ENCODE data around the gene FAM174A.
"Not testable (repeated sequence)": the region's sequence is repeated elsewhere in the genome, so short reads cannot be mapped to it uniquely, and the experiment has no call there.

Gene FAM174A

DNA sequence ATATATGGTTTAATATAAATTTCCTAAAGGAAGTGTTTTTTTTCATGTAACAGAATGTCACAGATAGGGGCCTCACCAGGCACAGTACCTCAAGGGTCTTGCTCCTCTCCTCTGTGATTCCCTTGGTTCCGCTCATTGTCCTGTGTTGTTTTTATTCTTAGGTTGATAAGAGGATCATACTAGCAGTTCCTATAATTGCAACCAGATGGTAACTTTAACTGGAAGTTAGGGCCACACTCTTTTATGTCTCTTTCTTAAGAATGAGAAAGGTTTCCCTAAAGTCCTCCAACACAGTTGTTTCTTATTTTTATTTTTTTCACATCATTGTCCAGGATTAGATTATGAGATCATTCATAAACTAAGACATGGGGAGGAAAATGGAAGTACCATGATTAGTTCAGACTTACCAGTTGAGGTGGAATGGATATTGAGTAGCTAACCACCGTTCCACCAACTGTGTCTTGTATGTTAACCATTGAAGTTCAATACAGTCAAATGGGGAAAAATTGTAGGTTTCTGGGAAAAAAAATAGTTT, 41.1 kb downstream of the FAM174A start:
- DNase-seq (ENCODE audit: low read depth) = no peak

- DNase-seq (ENCODE audit: low read depth) = no peak
Measured at GRCh38 chr5:100577506-100577905, 42.3 kb downstream of the FAM174A start.

DNA sequence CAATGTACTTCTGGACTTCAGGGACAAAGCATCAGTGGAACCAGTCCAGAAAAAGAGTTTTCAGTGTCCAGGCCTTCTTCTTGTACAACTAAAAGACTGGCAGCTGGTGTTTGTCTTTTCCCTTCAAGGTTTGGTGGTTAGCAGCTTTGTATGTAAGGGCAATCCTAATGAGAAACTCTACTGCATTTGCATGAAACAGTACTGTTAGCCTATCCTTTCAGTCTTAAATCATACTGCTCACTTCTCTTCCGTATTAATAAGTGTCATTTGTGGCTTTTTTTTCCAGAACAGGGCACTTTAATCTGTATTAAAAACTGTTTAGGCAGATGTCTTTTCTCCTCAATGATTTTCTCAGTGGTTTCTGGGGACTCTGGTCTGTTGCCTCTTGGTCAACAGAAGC, 48.9 kb downstream of the FAM174A start:
- DNase-seq (ENCODE audit: low read depth) = no peak

GRCh38 chr5:100584889-100585288, 49.7 kb downstream of the FAM174A start:
- no peak for DNase-seq (ENCODE audit: low read depth)

DNA sequence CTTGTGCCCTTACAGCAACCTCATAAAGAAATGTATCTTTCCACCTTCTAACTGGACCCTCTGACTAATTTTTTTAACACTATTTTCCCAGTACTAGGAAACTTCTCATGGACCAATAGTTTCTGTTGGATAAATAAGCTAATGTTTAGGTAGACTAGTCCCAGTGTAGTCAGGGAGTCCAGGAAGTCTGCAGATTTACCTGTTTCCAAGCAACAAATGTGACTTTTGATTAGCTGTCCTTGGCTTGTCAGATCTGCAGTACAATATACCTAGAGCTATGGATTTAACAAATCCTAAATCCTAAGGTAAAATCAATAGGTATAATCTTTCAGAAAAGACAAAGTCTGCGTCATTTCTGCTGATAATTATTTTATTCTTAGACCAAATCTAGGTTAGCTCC, 55.7 kb downstream of the FAM174A start:
- DNase-seq (ENCODE audit: low read depth) = no peak

DNA sequence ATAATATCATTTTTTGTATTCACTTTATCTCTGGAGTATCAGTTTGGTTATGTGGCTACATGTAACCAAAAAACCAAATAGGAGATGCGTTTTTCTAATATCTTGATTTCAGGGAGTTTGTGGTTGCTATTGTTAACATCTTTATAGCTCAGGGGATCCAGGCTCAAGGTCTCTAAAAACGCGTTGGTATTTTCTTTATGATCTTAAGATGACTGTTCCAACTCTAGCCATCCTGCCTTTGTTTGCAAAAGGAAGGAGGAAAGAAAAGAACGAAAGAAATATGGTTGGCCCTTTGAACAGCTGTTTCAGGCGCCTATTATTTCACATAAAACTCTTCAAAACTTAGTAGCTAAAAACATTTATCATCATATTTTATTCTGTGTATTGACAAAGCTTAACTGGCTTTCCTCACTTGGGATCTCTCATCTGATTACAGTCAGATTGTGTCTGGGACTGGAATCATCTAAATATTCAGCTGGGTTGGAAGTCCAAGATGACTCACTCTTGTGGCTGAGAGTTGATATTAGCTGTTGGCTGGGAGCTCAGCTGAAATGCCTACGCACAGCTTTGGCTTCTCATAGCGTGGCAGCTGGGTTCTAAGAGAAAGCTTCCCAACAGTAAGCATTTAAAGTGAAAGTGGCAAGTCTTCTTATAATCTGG, 60.1 kb downstream of the FAM174A start:
- DNase-seq (ENCODE audit: low read depth) = no peak

GRCh38 chr5:100595812-100596173, 60.6 kb downstream of the FAM174A start:
- no peak for DNase-seq (ENCODE audit: low read depth)

DNA sequence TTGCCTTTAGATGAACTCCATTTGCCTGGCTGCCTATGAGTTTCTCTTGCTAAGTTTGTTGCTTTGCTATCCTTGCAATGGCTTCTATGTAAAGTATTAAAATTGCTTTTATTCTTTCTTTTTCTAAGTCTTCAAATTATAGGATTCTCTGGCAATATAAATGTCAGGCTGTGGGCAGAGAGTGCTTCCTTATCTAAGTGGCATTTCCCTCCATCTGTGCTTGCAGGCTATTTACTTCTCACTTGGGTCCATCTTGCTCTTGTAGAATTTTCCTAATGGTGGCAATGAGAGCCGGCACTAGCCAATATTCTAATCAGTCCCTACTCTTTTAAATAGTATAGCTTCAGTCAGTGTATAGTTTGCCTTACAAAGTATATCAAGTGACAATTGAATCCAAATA, 63.3 kb downstream of the FAM174A start:
- no peak for DNase-seq (ENCODE audit: low read depth)

- DNase-seq (ENCODE audit: low read depth) = no peak
Measured at GRCh38 chr5:100600298-100600994, 65.3 kb downstream of the FAM174A start.

DNA sequence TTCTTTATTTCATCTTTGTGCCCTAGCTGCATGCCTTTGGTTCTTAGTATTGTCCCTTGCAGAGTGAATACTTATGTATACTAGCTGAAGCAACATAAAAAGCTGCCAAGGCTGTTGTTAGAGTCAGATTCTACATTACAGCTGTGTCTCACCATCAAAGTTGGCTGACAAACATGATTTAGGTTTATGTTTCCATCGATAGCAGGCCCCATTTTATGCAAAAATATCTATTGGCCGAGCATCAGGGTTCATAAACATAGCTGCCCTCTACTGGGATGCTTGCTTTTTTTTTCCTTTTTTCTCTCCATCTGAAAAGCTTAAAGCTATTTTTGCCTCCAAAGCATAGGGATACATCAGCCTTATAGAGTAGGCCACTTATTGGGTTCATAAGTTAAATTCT, 68.0 kb downstream of the FAM174A start:
- DNase-seq (ENCODE audit: low read depth) = no peak

GRCh38 chr5:100604021-100604420, 68.8 kb downstream of the FAM174A start:
- DNase-seq (ENCODE audit: low read depth) = not testable (repeated sequence)

DNA sequence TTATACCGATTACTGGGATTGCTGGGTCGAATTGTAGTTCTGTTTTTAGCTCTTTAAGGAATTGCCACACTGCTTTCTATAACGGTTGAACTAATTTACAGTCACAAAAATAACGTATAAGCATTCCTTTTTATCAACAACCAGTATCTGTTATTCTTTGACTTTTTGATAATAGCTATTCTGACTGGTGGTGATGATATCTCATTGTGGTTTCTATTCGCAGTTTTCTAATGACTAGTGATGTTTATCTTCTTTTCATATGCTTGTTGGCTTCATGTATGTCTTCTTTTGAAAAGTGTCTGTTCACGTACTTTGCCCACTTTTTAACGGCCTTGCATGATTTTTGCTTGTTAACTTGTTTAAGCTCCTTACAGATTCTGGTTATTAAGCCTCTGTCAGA, 74.4 kb downstream of the FAM174A start:
- no peak for DNase-seq (ENCODE audit: low read depth)

GRCh38 chr5:100614308-100614707, 79.1 kb downstream of the FAM174A start:
- no peak for DNase-seq (ENCODE audit: low read depth)

- DNase-seq (ENCODE audit: low read depth) = no peak
Measured at GRCh38 chr5:100615362-100615761, 80.2 kb downstream of the FAM174A start.

GRCh38 chr5:100616291-100616690, 81.1 kb downstream of the FAM174A start:
- no peak for DNase-seq (ENCODE audit: low read depth)

GRCh38 chr5:100616981-100617380, 81.8 kb downstream of the FAM174A start:
- DNase-seq (ENCODE audit: low read depth) = no peak

DNA sequence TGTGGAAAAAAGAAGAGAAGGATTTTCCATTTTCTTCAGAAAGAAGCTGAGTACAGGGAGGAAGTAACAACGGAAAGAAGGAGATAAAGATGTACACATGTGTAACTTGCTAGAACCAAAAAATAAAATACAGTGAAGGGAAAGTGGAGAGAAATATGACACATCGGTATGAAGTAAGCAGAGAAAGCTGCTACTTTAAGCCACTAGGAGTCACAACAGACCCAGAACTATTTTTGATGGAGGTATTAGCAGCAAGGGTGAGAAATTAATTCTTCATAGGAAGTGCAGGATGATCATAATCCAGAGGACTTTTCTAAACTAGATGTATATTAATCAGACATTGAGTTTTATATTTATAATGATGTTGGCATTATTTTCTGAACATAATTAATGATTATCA, 88.5 kb downstream of the FAM174A start:
- DNase-seq (ENCODE audit: low read depth) = no peak

DNA sequence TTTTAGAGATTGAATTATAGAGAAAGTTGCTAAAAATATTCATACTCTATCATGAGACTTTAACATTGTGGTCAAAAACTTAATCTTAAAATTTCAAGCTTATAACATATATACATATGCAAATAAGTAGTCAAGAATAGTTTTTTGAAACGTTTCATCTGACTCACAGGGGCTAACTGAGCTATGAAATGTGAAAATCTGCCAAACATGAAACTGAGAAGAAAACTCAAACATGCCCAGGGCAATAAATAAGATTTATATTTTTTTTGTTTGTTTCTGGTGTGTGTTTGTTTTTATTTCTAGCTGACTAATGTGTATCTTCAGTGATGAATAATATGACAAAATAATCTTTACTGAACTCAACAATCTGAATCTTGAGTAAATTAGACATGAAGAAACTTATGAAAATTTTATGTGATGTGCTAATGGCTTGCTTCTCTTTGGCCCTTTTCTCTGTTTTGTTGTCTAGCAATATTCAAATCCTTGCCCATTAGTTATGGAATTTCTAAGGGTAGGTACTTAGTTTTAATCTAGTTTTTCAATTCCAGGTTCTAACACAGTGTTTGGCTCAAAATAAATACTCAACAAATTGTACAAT, 99.9 kb downstream of the FAM174A start:
- no peak for DNase-seq (ENCODE audit: low read depth)
